HCT116 (cell line): ENCODE measurements around the gene MAPK8IP3. TPM values are rescaled to one million over a fixed set of nuclear protein-coding genes. Genes with fewer than 3 reads are reported as not detected.
A peak's percentile ranks its signal among the peaks of the same experiment; 100 is the strongest.

Experiments used
- ATAC-seq: fragments of 200-7000 bp; cut with Tn5 transposase; 2 replicates; pipeline ENCODE4 v1.9.1; 2020; ENCODE audit warnings: mild to moderate bottlenecking, moderate library complexity
- BruUV-seq: library from RNA; stranded (reverse); fragments of 400-500 nt; replicated peaks from 2 replicates; lab custom pipeline; 2021; lab: Mats Ljungman, UMichigan
- CTCF ChIA-PET: fragments of 300-600 bp; sonication (Branson Sonifier 250); formaldehyde crosslinking; loops from one replicate; lab custom pipeline; 2021; ENCODE audit warnings: antibody characterized with exemption; lab: Charles Lee
- POLR2A ChIA-PET: fragments of 300-600, 350-600 bp; sonication (Branson Sonifier 250); formaldehyde crosslinking; loops from one replicate; lab custom pipeline; 2021; ENCODE audit warnings: antibody characterized with exemption; lab: Charles Lee
- RAD21 ChIA-PET, 2 experiments: fragments of 300-600 bp; sonication (Branson Sonifier 250); formaldehyde crosslinking; loops; one replicate each; lab custom pipeline; 2023; ENCODE audit warnings: low total read pairs in 2 of 2; ENCODE audit not compliant: uncharacterized antibody in 2 of 2, unreplicated experiment in 2 of 2, low non-redundant PET in 1 of 2; lab: Charles Lee
- DNase-seq: peaks from one replicate; pipeline ENCODE4 v3.0.0-alpha.2; 2010; ENCODE audit warnings: low read depth, low spot score
- H2AFZ ChIP-seq: fragments of 200-600 bp; shearing (Covaris generic), sonication (generic); 2 replicates; pipeline ENCODE4 v1.6.1; 2017; ENCODE audit warnings: low read depth, mixed run types, mixed read lengths, antibody characterized with exemption, low read length; ENCODE audit not compliant: poor library complexity, severe bottlenecking
- H3K27ac ChIP-seq: 2 replicates; pipeline ENCODE4 v1.5.1; 2012; ENCODE audit warnings: low read depth, low read length
- H3K27me3 ChIP-seq: fragments of 200-600 bp; sonication (generic); 2 replicates; pipeline ENCODE4 v1.6.1; 2016; ENCODE audit warnings: mixed run types, low read length, mixed read lengths; ENCODE audit not compliant: insufficient read depth
- H3K36me3 ChIP-seq, 2 experiments: fragments of 200-500 bp in 1 of 2; fragments of 200-600 bp in 1 of 2; sonication (Bioruptor generic) in 1 of 2; sonication (generic) in 1 of 2; 2 replicates each; pipeline versions ENCODE4 v1.5.1 to v1.6.1; 2014 to 2016; ENCODE audit warnings: low read length in 2 of 2, inconsistent platforms in 1 of 2, mixed read lengths in 1 of 2, mixed run types in 1 of 2; ENCODE audit not compliant: insufficient read depth in 2 of 2, control insufficient read depth in 1 of 2
- H3K4me1 ChIP-seq, 2 experiments: fragments of 200-600 bp in 1 of 2; sonication (generic) in 1 of 2; 2 replicates each; pipeline versions ENCODE4 v1.5.1 to v1.6.1; 2012 to 2017; ENCODE audit warnings: low read length in 2 of 2, inconsistent platforms in 1 of 2, mild to moderate bottlenecking in 1 of 2, mixed read lengths in 1 of 2, mixed run types in 1 of 2, moderate library complexity in 1 of 2; ENCODE audit not compliant: insufficient read depth in 2 of 2, control insufficient read depth in 1 of 2
- H3K4me2 ChIP-seq: fragments of 200-600 bp; sonication (generic); 2 replicates; pipeline ENCODE4 v1.6.1; 2017; ENCODE audit warnings: mixed run types, low read length, mixed read lengths
- H3K4me3 ChIP-seq, 2 experiments: fragments of 200-600 bp in 1 of 2; sonication (generic) in 1 of 2; replicated peaks in 1 of 2; 2 replicates each; pipeline ENCODE4 v1.5.1; 2011 to 2016; ENCODE audit warnings: low read length in 2 of 2, control low read depth in 1 of 2, low read depth in 1 of 2, mild to moderate bottlenecking in 1 of 2, mixed read lengths in 1 of 2, mixed run types in 1 of 2
- H3K79me2 ChIP-seq: fragments of 200-600 bp; sonication (generic); 2 replicates; pipeline ENCODE4 v1.6.1; 2017; ENCODE audit warnings: mild to moderate bottlenecking, mixed run types, low read length, moderate library complexity, mixed read lengths; ENCODE audit not compliant: insufficient read depth
- H3K9ac ChIP-seq: fragments of 200-600 bp; sonication (generic); 2 replicates; pipeline ENCODE4 v1.6.1; 2016; ENCODE audit warnings: low read length, mixed read lengths
- H3K9me2 ChIP-seq: fragments of 200-600 bp; sonication (generic), shearing (Covaris generic); 2 replicates; pipeline ENCODE4 v1.6.1; 2017; ENCODE audit warnings: mixed run types, mild to moderate bottlenecking, moderate library complexity; ENCODE audit not compliant: insufficient read depth
- H3K9me3 ChIP-seq, 2 experiments: fragments of 200-500 bp in 1 of 2; fragments of 200-600 bp in 1 of 2; sonication (Bioruptor generic) in 1 of 2; sonication (generic) in 1 of 2; 2 replicates each; pipeline ENCODE4 v1.6.1; 2014 to 2017; ENCODE audit warnings: low read length in 2 of 2, mixed read lengths in 2 of 2, inconsistent platforms in 1 of 2, low read depth in 1 of 2, mild to moderate bottlenecking in 1 of 2, mixed run types in 1 of 2, moderate library complexity in 1 of 2; ENCODE audit not compliant: control insufficient read depth in 1 of 2, insufficient read depth in 1 of 2
- H4K20me1 ChIP-seq: fragments of 200-600 bp; sonication (generic), shearing (Covaris generic); 2 replicates; pipeline ENCODE4 v1.6.1; 2017; ENCODE audit warnings: mixed run types, mild to moderate bottlenecking, moderate library complexity; ENCODE audit not compliant: insufficient read depth
- EZH2 ChIP-seq: fragments of 200-600 bp; sonication (generic); IDR thresholded peaks from 2 replicates; pipeline ENCODE4 v1.6.1; 2017; ENCODE audit warnings: antibody characterized with exemption, mixed run types
- EZH2phosphoT487 ChIP-seq: fragments of 200-600 bp; IDR thresholded peaks from 2 replicates; pipeline ENCODE4 v1.6.1; 2018; ENCODE audit warnings: antibody characterized with exemption, borderline replicate concordance
- JUND ChIP-seq: IDR thresholded peaks from 2 replicates; pipeline ENCODE4 v1.6.1; 2012
- POLR2AphosphoS5 ChIP-seq: IDR thresholded peaks from 2 replicates; pipeline ENCODE4 v1.6.1; 2011; ENCODE audit warnings: mild to moderate bottlenecking, low read depth, low read length, moderate library complexity
- RAD21 ChIP-seq: IDR thresholded peaks from 2 replicates; pipeline ENCODE4 v1.6.1; 2012; ENCODE audit warnings: low read depth, mild to moderate bottlenecking
- REST ChIP-seq: IDR thresholded peaks from 2 replicates; pipeline ENCODE4 v1.6.1; 2012; ENCODE audit warnings: low read depth
- SIN3A ChIP-seq: IDR thresholded peaks from 2 replicates; pipeline ENCODE4 v1.6.1; 2012; ENCODE audit warnings: low read depth
- SP1 ChIP-seq: IDR thresholded peaks from 2 replicates; pipeline ENCODE4 v1.6.1; 2012; ENCODE audit warnings: low read depth
- SRF ChIP-seq: IDR thresholded peaks from 2 replicates; pipeline ENCODE4 v1.6.1; 2012; ENCODE audit warnings: low read depth
- TCF7L2 ChIP-seq: IDR thresholded peaks from 2 replicates; pipeline ENCODE4 v1.7.0; 2011; ENCODE audit warnings: borderline replicate concordance, inconsistent platforms; ENCODE audit not compliant: insufficient read depth, insufficient read length; ENCODE audit errors: extremely low read depth
- ZFX ChIP-seq: fragments of 450-650 bp; IDR thresholded peaks from 2 replicates; pipeline ENCODE4 v1.6.1; 2017
- intact Hi-C: fragments of 100-400 bp; cut with micrococcal nuclease; formaldehyde crosslinking; loops from 2 replicates; pipeline ENCODE4 v1.10.0; 2022
- total RNA-seq: library from RNA; stranded (reverse); gene quantifications from one replicate; pipeline ENCODE4 v1.2.1, GENCODE V29; 2021; ENCODE audit not compliant: unreplicated experiment

MAPK8IP3 gene
- total RNA-seq, 1 experiment from 2014 or later, result 75.3 TPM

GRCh38 chr16:1677942-1678499, 28.0 kb upstream of the MAPK8IP3 start, which contains the start of gene JPT2 (continued):
- no peak for TF ChIP-seq REST
- TF ChIP-seq SP1, result peak; percentile 99
- no peak for TF ChIP-seq RAD21
- TF ChIP-seq ZFX, result no peak
- no peak for TF ChIP-seq JUND
- TF ChIP-seq EZH2phosphoT487, result no peak
- peak; percentile 99 for TF ChIP-seq TCF7L2
- peak; percentile 64; the same call in 1 of the 2 replicates for TF ChIP-seq SIN3A
- no peak for TF ChIP-seq EZH2
- TF ChIP-seq POLR2AphosphoS5, result peak; percentile 84

- H3K9me2 ChIP-seq, result no peaks in the 10 kb centered on the region
- intact Hi-C loops, result loop anchor here (1.0 kb wide), 2 partner anchors 28 to 43 kb away; partner anchors contain the start of gene MAPK8IP3
- TF ChIP-seq ZFX, result peak; percentile 77; the same call in 1 of the 2 replicates
- TF ChIP-seq SRF, result no peak
- TF ChIP-seq RAD21, result peak; percentile 29; the same call in 1 of the 2 replicates
- TF ChIP-seq REST, result no peak
- H4K20me1 ChIP-seq, result no peaks in the 10 kb centered on the region; the same call in 1 of the 2 replicates
- BruUV-seq, result TSS peak; percentile 67
- no peaks in the 10 kb centered on the region for H3K27me3 ChIP-seq
- H3K9me3 ChIP-seq, result no peaks in the 10 kb centered on the region
- H3K4me3 ChIP-seq, result peak overlapping the region; percentile 93 to 97
- H3K36me3 ChIP-seq, result peaks cover 7 to 37% of the 10 kb centered on the region in 2 experiments; a peak in 3 of 4 replicates
- peak overlapping the region; percentile 88 for H3K4me2 ChIP-seq
- peaks cover 55% of the 10 kb centered on the region for H3K79me2 ChIP-seq
- CTCF ChIA-PET, result interaction anchor here (0.9 to 2.2 kb wide), 2 partner anchors 27 to 94 kb away, joined by 4 to 12 read pairs; partner anchors contain the start of genes EME2, MAPK8IP3 and MRPS34
- ATAC-seq (peak; percentile 13), DNase-seq (no peak)
- POLR2A ChIA-PET, result interaction anchor here (0.7 to 1.2 kb wide), 8 partner anchors 10 to 91 kb away, joined by 3 to 7 read pairs (median 4); partner anchors contain the start of genes CRAMP1, IFT140 and MAPK8IP3
- no peak overlapping the region for H2AFZ ChIP-seq
- H3K27ac ChIP-seq, result peak overlapping the region; percentile 74
- RAD21 ChIA-PET, result interaction anchor here (0.6 to 1.3 kb wide), 2 partner anchors 45 to 85 kb away, joined by 3 to 13 read pairs; no protein-coding TSS in a partner anchor
- peak overlapping the region; percentile 98 for H3K9ac ChIP-seq
- peaks cover 8 to 38% of the 10 kb centered on the region in 2 experiments for H3K4me1 ChIP-seq
Measured at GRCh38 chr16:1678500-1679098, 27.4 kb upstream of the MAPK8IP3 start.
